Activated naive CD4-positive, alpha-beta T cell treated with anti-CD3 and anti-CD28 coated beads, Interleukin-2, amount 50 U/mL, for 24 hours (primary cell): ENCODE data around the gene SPATA2.
"Not testable (repeated sequence)": the region's sequence is repeated elsewhere in the genome, so short reads cannot be mapped to it uniquely, and the experiment has no call there.

Experiments used
- H3K27ac Mint-ChIP-seq: one replicate; pipeline ENCODE4 v1.8.0; 2021; ENCODE audit warnings: mild to moderate bottlenecking, mixed read lengths
- H3K27me3 Mint-ChIP-seq: one replicate; pipeline ENCODE4 v1.8.0; 2021; ENCODE audit warnings: mixed read lengths
- H3K36me3 Mint-ChIP-seq: one replicate; pipeline ENCODE4 v1.8.0; 2021; ENCODE audit warnings: mixed read lengths
- H3K4me1 Mint-ChIP-seq: one replicate; pipeline ENCODE4 v1.8.0; 2021; ENCODE audit warnings: mixed read lengths
- H3K4me3 Mint-ChIP-seq: one replicate; pipeline ENCODE4 v1.8.0; 2021; ENCODE audit warnings: mild to moderate bottlenecking, mixed read lengths
- H3K9me3 Mint-ChIP-seq: one replicate; pipeline ENCODE4 v1.8.0; 2021; ENCODE audit warnings: mixed read lengths

SPATA2 gene

GRCh38 chr20:49895474-49896093 is 19.7 kb downstream of the SPATA2 start:
- not testable (repeated sequence) for H3K4me3 Mint-ChIP-seq, H3K27ac Mint-ChIP-seq, H3K36me3 Mint-ChIP-seq, H3K27me3 Mint-ChIP-seq, H3K9me3 Mint-ChIP-seq
- H3K4me1 Mint-ChIP-seq, result peaks cover 14% of the 10 kb centered on the region

GRCh38 chr20:49894073-49894470 is 21.3 kb downstream of the SPATA2 start:
- peaks cover 2% of the 10 kb centered on the region for H3K36me3 Mint-ChIP-seq
- no peak overlapping the region for H3K4me3 Mint-ChIP-seq

GRCh38 chr20:49893242-49894072 is 21.9 kb downstream of the SPATA2 start:
- Mint-ChIP-seq H3K27me3 (no peaks in the 10 kb centered on the region), H3K9me3 (no peaks in the 10 kb centered on the region), H3K27ac (no peak overlapping the region), H3K4me3 (no peak overlapping the region), H3K4me1 (peaks cover 17% of the 10 kb centered on the region), H3K36me3 (peaks cover 5% of the 10 kb centered on the region)

More at GRCh38 chr20:49894073-49894470, 21.3 kb downstream of the SPATA2 start:
- H3K27me3 Mint-ChIP-seq, result no peaks in the 10 kb centered on the region
- no peak overlapping the region for H3K27ac Mint-ChIP-seq
- peaks cover 14% of the 10 kb centered on the region for H3K4me1 Mint-ChIP-seq
- no peaks in the 10 kb centered on the region for H3K9me3 Mint-ChIP-seq

GRCh38 chr20:49892817-49893216 is 22.5 kb downstream of the SPATA2 start:
- Mint-ChIP-seq H3K4me1 (peaks cover 19% of the 10 kb centered on the region), H3K27ac (no peak overlapping the region), H3K4me3 (no peak overlapping the region), H3K36me3 (peaks cover 8% of the 10 kb centered on the region), H3K27me3 (no peaks in the 10 kb centered on the region), H3K9me3 (no peaks in the 10 kb centered on the region)

GRCh38 chr20:49892260-49892659 is 23.1 kb downstream of the SPATA2 start:
- peaks cover 19% of the 10 kb centered on the region for H3K4me1 Mint-ChIP-seq
- H3K27ac Mint-ChIP-seq, result no peak overlapping the region

GRCh38 chr20:49891476-49892110 is 23.7 kb downstream of the SPATA2 start:
- Mint-ChIP-seq H3K36me3 (peaks cover 10% of the 10 kb centered on the region), H3K27ac (no peak overlapping the region), H3K9me3 (no peaks in the 10 kb centered on the region), H3K27me3 (no peaks in the 10 kb centered on the region), H3K4me1 (peaks cover 19% of the 10 kb centered on the region), H3K4me3 (no peak overlapping the region)

More at GRCh38 chr20:49892260-49892659, 23.1 kb downstream of the SPATA2 start:
- no peaks in the 10 kb centered on the region for H3K9me3 Mint-ChIP-seq
- no peaks in the 10 kb centered on the region for H3K27me3 Mint-ChIP-seq
- peaks cover 10% of the 10 kb centered on the region for H3K36me3 Mint-ChIP-seq
- H3K4me3 Mint-ChIP-seq, result no peak overlapping the region

- no peak overlapping the region for H3K27ac Mint-ChIP-seq
- H3K36me3 Mint-ChIP-seq, result peaks cover 10% of the 10 kb centered on the region
- H3K9me3 Mint-ChIP-seq, result no peaks in the 10 kb centered on the region
- H3K27me3 Mint-ChIP-seq, result no peaks in the 10 kb centered on the region
- H3K4me1 Mint-ChIP-seq, result peaks cover 19% of the 10 kb centered on the region
- no peak overlapping the region for H3K4me3 Mint-ChIP-seq
Observed at GRCh38 chr20:49890471-49891361, 24.6 kb downstream of the SPATA2 start.

- H3K27me3 Mint-ChIP-seq, result no peaks in the 10 kb centered on the region
Observed at GRCh38 chr20:49889935-49890333, 25.4 kb downstream of the SPATA2 start.

GRCh38 chr20:49889001-49889934 is 26.1 kb downstream of the SPATA2 start:
- peaks cover 19% of the 10 kb centered on the region for H3K4me1 Mint-ChIP-seq
- no peak overlapping the region for H3K27ac Mint-ChIP-seq
- no peaks in the 10 kb centered on the region for H3K9me3 Mint-ChIP-seq
- H3K36me3 Mint-ChIP-seq, result peaks cover 10% of the 10 kb centered on the region
- no peaks in the 10 kb centered on the region for H3K27me3 Mint-ChIP-seq
- no peak overlapping the region for H3K4me3 Mint-ChIP-seq

More at GRCh38 chr20:49889935-49890333, 25.4 kb downstream of the SPATA2 start:
- no peak overlapping the region for H3K27ac Mint-ChIP-seq
- H3K4me1 Mint-ChIP-seq, result peaks cover 19% of the 10 kb centered on the region
- H3K9me3 Mint-ChIP-seq, result no peaks in the 10 kb centered on the region
- H3K36me3 Mint-ChIP-seq, result peaks cover 10% of the 10 kb centered on the region
- H3K4me3 Mint-ChIP-seq, result no peak overlapping the region

GRCh38 chr20:49888212-49889000 is 26.9 kb downstream of the SPATA2 start:
- Mint-ChIP-seq H3K9me3 (no peaks in the 10 kb centered on the region), H3K4me3 (no peak overlapping the region), H3K27ac (no peak overlapping the region), H3K4me1 (peaks cover 10% of the 10 kb centered on the region), H3K27me3 (no peaks in the 10 kb centered on the region), H3K36me3 (peaks cover 10% of the 10 kb centered on the region)

- H3K4me1 Mint-ChIP-seq, result peaks cover 5% of the 10 kb centered on the region
- peaks cover 10% of the 10 kb centered on the region for H3K36me3 Mint-ChIP-seq
- no peaks in the 10 kb centered on the region for H3K27me3 Mint-ChIP-seq
- H3K4me3 Mint-ChIP-seq, result no peak overlapping the region
- H3K9me3 Mint-ChIP-seq, result no peaks in the 10 kb centered on the region
- peak overlapping the region; percentile 84 for H3K27ac Mint-ChIP-seq
Observed at GRCh38 chr20:49887251-49888211, 27.8 kb downstream of the SPATA2 start.

GRCh38 chr20:49886571-49887213 is 28.6 kb downstream of the SPATA2 start:
- Mint-ChIP-seq H3K4me3 (no peak overlapping the region), H3K27ac (no peak overlapping the region), H3K36me3 (peaks cover 12% of the 10 kb centered on the region), H3K27me3 (no peaks in the 10 kb centered on the region), H3K9me3 (no peaks in the 10 kb centered on the region), H3K4me1 (peaks cover 5% of the 10 kb centered on the region)
